Smooth muscle cell (in vitro differentiated cells): ENCODE measurements around the gene GTPBP1. TPM values are rescaled to one million over a fixed set of nuclear protein-coding genes. Genes with fewer than 3 reads are reported as not detected.

Source experiments
- DNase-seq: peaks from one replicate; lab custom pipeline; 2025; ENCODE audit not compliant: unreplicated experiment; lab: John Stamatoyannopoulos, UW
- H2AFZ ChIP-seq: fragments of 200-600 bp; sonication (generic); 2 replicates; pipeline ENCODE4 v1.6.0; 2016; ENCODE audit warnings: antibody characterized with exemption, low read depth, mild to moderate bottlenecking
- H3F3A ChIP-seq: fragments of 200-600 bp; sonication (generic); 2 replicates; pipeline ENCODE4 v1.6.0; 2017; ENCODE audit warnings: antibody characterized with exemption, low read depth
- H3K27ac ChIP-seq: fragments of 200-600 bp; sonication (generic); 2 replicates; pipeline ENCODE4 v1.5.1; 2016; ENCODE audit warnings: low read depth, mild to moderate bottlenecking
- H3K27me3 ChIP-seq: fragments of 200-600 bp; sonication (generic); 2 replicates; pipeline ENCODE4 v1.6.1; 2016; ENCODE audit warnings: low read depth, mild to moderate bottlenecking
- H3K36me3 ChIP-seq: fragments of 200-600 bp; sonication (generic); 2 replicates; pipeline ENCODE4 v1.5.1; 2016; ENCODE audit warnings: low read depth
- H3K4me1 ChIP-seq: fragments of 200-600 bp; sonication (generic); 2 replicates; pipeline ENCODE4 v1.5.1; 2016; ENCODE audit warnings: low read depth
- H3K4me2 ChIP-seq: fragments of 200-600 bp; sonication (generic); 2 replicates; pipeline ENCODE4 v1.6.0; 2016; ENCODE audit warnings: mild to moderate bottlenecking
- H3K4me3 ChIP-seq: fragments of 200-600 bp; sonication (generic); 2 replicates; pipeline ENCODE4 v1.5.1; 2016; ENCODE audit warnings: mild to moderate bottlenecking
- H3K79me2 ChIP-seq: fragments of 200-600 bp; sonication (generic); 2 replicates; pipeline ENCODE4 v1.6.0; 2016; ENCODE audit warnings: low read depth, mild to moderate bottlenecking
- H3K9ac ChIP-seq: fragments of 200-600 bp; sonication (generic); 2 replicates; pipeline ENCODE4 v1.6.0; 2016; ENCODE audit warnings: low read depth
- H3K9me3 ChIP-seq: fragments of 200-600 bp; sonication (generic); replicated peaks from 2 replicates; pipeline ENCODE4 v1.5.1; 2016; ENCODE audit warnings: low read depth
- H4K20me1 ChIP-seq: fragments of 200-600 bp; sonication (generic); 2 replicates; pipeline ENCODE4 v1.6.0; 2016; ENCODE audit warnings: low read depth
- WGBS: methylation state at CpG from one replicate; pipeline ENCODE4 v1.1.7; 2016; ENCODE audit warnings: low lambda C conversion rate; 5-methylcytosine and 5-hydroxymethylcytosine counted together
- polyA plus RNA-seq: library from polyadenylated mRNA; unstranded; fragments of >200 nt; fragmentation: Nextera tagmentation; extraction: Ambion mirVana; gene quantifications from 2 replicates; pipeline ENCODE4 v1.2.1, GENCODE V29; 2016
- total RNA-seq: library from RNA; depleted of rRNA; stranded (reverse); fragments of >200 nt; gene quantifications from 2 replicates; pipeline ENCODE4 v1.2.3, GENCODE V29; 2014
- TF ChIP-seq, protein P1 (sequence below): fragments of 200-600 bp; sonication (generic); IDR thresholded peaks from 2 replicates; pipeline ENCODE4 v1.5.1; 2017; ENCODE audit warnings: borderline replicate concordance, mild to moderate bottlenecking, antibody characterized with exemption; ENCODE audit not compliant: insufficient read depth, poor library complexity, severe bottlenecking

The GTPBP1 gene
- total and polyA plus RNA-seq, 2 experiments from 2014 or later: 23.7 to 25.3 TPM

- peaks cover 5% of the 10 kb centered on the region for H3K36me3 ChIP-seq
Measured at GRCh38 chr22:38728871-38729796, 23.4 kb downstream of the GTPBP1 start.

GRCh38 chr22:38729946-38730345 lies 24.2 kb downstream of the GTPBP1 start:
- H3K79me2 ChIP-seq: no peaks in the 10 kb centered on the region
- H3K27me3 ChIP-seq: no peaks in the 10 kb centered on the region
- H4K20me1 ChIP-seq: peaks cover 7% of the 10 kb centered on the region
- no peak overlapping the region for H3K27ac ChIP-seq
- H3K36me3 ChIP-seq: peaks cover 5% of the 10 kb centered on the region
- no peak overlapping the region for H2AFZ ChIP-seq
- no peak for DNase-seq
- H3K4me2 ChIP-seq: no peak overlapping the region
- TF ChIP-seq, protein P1, sequence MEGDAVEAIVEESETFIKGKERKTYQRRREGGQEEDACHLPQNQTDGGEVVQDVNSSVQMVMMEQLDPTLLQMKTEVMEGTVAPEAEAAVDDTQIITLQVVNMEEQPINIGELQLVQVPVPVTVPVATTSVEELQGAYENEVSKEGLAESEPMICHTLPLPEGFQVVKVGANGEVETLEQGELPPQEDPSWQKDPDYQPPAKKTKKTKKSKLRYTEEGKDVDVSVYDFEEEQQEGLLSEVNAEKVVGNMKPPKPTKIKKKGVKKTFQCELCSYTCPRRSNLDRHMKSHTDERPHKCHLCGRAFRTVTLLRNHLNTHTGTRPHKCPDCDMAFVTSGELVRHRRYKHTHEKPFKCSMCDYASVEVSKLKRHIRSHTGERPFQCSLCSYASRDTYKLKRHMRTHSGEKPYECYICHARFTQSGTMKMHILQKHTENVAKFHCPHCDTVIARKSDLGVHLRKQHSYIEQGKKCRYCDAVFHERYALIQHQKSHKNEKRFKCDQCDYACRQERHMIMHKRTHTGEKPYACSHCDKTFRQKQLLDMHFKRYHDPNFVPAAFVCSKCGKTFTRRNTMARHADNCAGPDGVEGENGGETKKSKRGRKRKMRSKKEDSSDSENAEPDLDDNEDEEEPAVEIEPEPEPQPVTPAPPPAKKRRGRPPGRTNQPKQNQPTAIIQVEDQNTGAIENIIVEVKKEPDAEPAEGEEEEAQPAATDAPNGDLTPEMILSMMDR: no peak
- no peaks in the 10 kb centered on the region for H3F3A ChIP-seq
- no peaks in the 10 kb centered on the region for H3K9me3 ChIP-seq
- no peak overlapping the region for H3K9ac ChIP-seq
- H3K4me3 ChIP-seq: no peak overlapping the region
- 97% methylated on average over 6 of the region's 6 CpGs for WGBS
- H3K4me1 ChIP-seq: no peaks in the 10 kb centered on the region

More at GRCh38 chr22:38728871-38729796, 23.4 kb downstream of the GTPBP1 start:
- Histone ChIP-seq H2AFZ (no peak overlapping the region), H3K4me3 (no peak overlapping the region), H3K9ac (no peak overlapping the region), H3K4me1 (no peaks in the 10 kb centered on the region), H3K27ac (no peak overlapping the region), H4K20me1 (peaks cover 7% of the 10 kb centered on the region), H3K79me2 (no peaks in the 10 kb centered on the region), H3K4me2 (no peak overlapping the region), H3F3A (no peaks in the 10 kb centered on the region), H3K9me3 (no peaks in the 10 kb centered on the region), H3K27me3 (no peaks in the 10 kb centered on the region)
- WGBS: 98% methylated on average over 18 of the region's 18 CpGs
- TF ChIP-seq, protein P1: no peak
- no peak for DNase-seq

DNA sequence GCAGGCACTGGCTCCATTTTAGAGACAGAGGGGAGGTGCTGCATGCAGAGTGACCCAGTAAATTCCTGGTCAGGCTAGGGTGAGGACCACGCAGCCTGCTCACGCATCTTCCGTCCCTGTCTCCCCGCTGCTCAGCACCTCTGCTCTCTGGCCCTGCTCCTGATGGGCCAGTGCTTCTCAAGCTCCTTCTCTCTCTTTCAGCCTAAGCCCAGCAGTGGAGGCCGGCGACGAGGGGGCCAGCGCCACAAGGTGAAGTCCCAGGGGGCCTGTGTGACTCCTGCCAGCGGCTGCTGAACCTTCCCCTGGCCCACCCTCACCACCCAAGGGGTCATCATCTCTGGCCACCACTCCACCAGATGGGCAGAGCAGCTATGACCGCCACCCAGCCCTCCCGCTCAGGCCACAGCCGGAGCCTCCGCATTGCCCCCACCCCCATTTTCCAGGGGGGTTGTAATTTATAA lies 24.7 kb downstream of the GTPBP1 start:
- H3K9ac ChIP-seq: no peak overlapping the region
- WGBS: 100% methylated on average over 11 of the region's 13 CpGs
- H3K36me3 ChIP-seq: peaks cover 5% of the 10 kb centered on the region
- H3K4me3 ChIP-seq: no peak overlapping the region
- no peaks in the 10 kb centered on the region for H3F3A ChIP-seq
- no peak overlapping the region for H3K4me2 ChIP-seq
- H3K79me2 ChIP-seq: no peaks in the 10 kb centered on the region
- no peaks in the 10 kb centered on the region for H3K4me1 ChIP-seq
- DNase-seq: no peak
- no peak overlapping the region for H2AFZ ChIP-seq
- no peak overlapping the region for H3K27ac ChIP-seq
- TF ChIP-seq, protein P1: no peak
- no peaks in the 10 kb centered on the region for H3K9me3 ChIP-seq
- peaks cover 7% of the 10 kb centered on the region for H4K20me1 ChIP-seq
- no peaks in the 10 kb centered on the region for H3K27me3 ChIP-seq
